ENCODE results near the gene KMT5C. TPM values are rescaled to one million over a fixed set of nuclear protein-coding genes. Genes with fewer than 3 reads are reported as not detected.
A peak's percentile ranks its signal among the peaks of the same experiment; 100 is the strongest.

The KMT5C gene
- total RNA-seq, 1 experiment from 2014 or later: 12.9 TPM

GRCh38 chr19:55390461-55390880, 50.8 kb downstream of the KMT5C start:
- DNase-seq (ENCODE audit: unreplicated experiment): no peak
- Mint-ChIP-seq H3K4me3 (ENCODE audit: unreplicated experiment) (no peak overlapping the region), H3K9me3 (ENCODE audit: unreplicated experiment) (no peaks in the 10 kb centered on the region), H3K4me1 (ENCODE audit: insufficient read depth, unreplicated experiment) (peaks cover 21% of the 10 kb centered on the region), H3K27ac (ENCODE audit: low read depth, unreplicated experiment) (peak overlapping the region; percentile 32), H3K27me3 (ENCODE audit: insufficient read depth, unreplicated experiment) (no peaks in the 10 kb centered on the region), H3K36me3 (ENCODE audit: insufficient read depth, unreplicated experiment) (peaks cover 72% of the 10 kb centered on the region)
- CTCF ChIA-PET: interaction anchor here (0.6 to 3.2 kb wide), 8 partner anchors 28 to 1674 kb away, joined by 3 to 21 read pairs (median 4); partner anchors contain the start of gene KMT5C
- TF ChIP-seq CTCF (IDR thresholded peaks at IDR 0.05; ENCODE audit: unreplicated experiment): no peak
- POLR2A ChIA-PET: interaction anchor here (0.6 to 7.2 kb wide), 5 partner anchors 10 to 133 kb away, joined by 3 to 57 read pairs (median 5); partner anchors contain the start of genes ISOC2 and UBE2S
- no TSS peak for BruUV-seq (replicated peaks)
- intact Hi-C loops (cut with micrococcal nuclease): no loop called here

- no peaks in the 10 kb centered on the region for H3K9me3 Mint-ChIP-seq (ENCODE audit: unreplicated experiment)
- intact Hi-C loops (cut with micrococcal nuclease): no loop called here
- no peak for TF ChIP-seq CTCF (IDR thresholded peaks at IDR 0.05; ENCODE audit: unreplicated experiment)
- POLR2A ChIA-PET: interaction anchor here (0.6 to 7.2 kb wide), 5 partner anchors 9 to 134 kb away, joined by 3 to 57 read pairs (median 5); partner anchors contain the start of genes ISOC2 and UBE2S
- no TSS peak for BruUV-seq (replicated peaks)
- H3K27me3 Mint-ChIP-seq (ENCODE audit: insufficient read depth, unreplicated experiment): no peaks in the 10 kb centered on the region
- H3K27ac Mint-ChIP-seq (ENCODE audit: low read depth, unreplicated experiment): peak overlapping the region; percentile 32
- H3K4me1 Mint-ChIP-seq (ENCODE audit: insufficient read depth, unreplicated experiment): peaks cover 21% of the 10 kb centered on the region
- DNase-seq (ENCODE audit: unreplicated experiment): peak; percentile 47
- peaks cover 64% of the 10 kb centered on the region for H3K36me3 Mint-ChIP-seq (ENCODE audit: insufficient read depth, unreplicated experiment)
- H3K4me3 Mint-ChIP-seq (ENCODE audit: unreplicated experiment): no peak overlapping the region
- CTCF ChIA-PET: interaction anchor here (0.6 to 3.2 kb wide), 5 partner anchors 27 to 1673 kb away, joined by 3 to 21 read pairs (median 3); no protein-coding TSS in a partner anchor
Measured at GRCh38 chr19:55391191-55391670, 51.6 kb downstream of the KMT5C start.

GRCh38 chr19:55391702-55392615, 52.3 kb downstream of the KMT5C start:
- H3K27ac Mint-ChIP-seq (ENCODE audit: low read depth, unreplicated experiment): no peak overlapping the region
- CTCF ChIA-PET: interaction anchor here (0.6 to 3.2 kb wide), 4 partner anchors 26 to 221 kb away, joined by 3 to 21 read pairs (median 4); no protein-coding TSS in a partner anchor
- BruUV-seq (replicated peaks): no TSS peak

More at GRCh38 chr19:55391702-55392615, 52.3 kb downstream of the KMT5C start:
- Mint-ChIP-seq H3K36me3 (ENCODE audit: insufficient read depth, unreplicated experiment) (peaks cover 57% of the 10 kb centered on the region), H3K27me3 (ENCODE audit: insufficient read depth, unreplicated experiment) (no peaks in the 10 kb centered on the region), H3K4me1 (ENCODE audit: insufficient read depth, unreplicated experiment) (peaks cover 21% of the 10 kb centered on the region), H3K4me3 (ENCODE audit: unreplicated experiment) (no peak overlapping the region), H3K9me3 (ENCODE audit: unreplicated experiment) (no peaks in the 10 kb centered on the region)
- POLR2A ChIA-PET: interaction anchor here (0.9 to 7.2 kb wide), 5 partner anchors 8 to 256 kb away, joined by 3 to 57 read pairs (median 3); partner anchors contain the start of genes UBE2S and ZNF579
- no peak for TF ChIP-seq CTCF (IDR thresholded peaks at IDR 0.05; ENCODE audit: unreplicated experiment)
- peak; percentile 74 for DNase-seq (ENCODE audit: unreplicated experiment)
- intact Hi-C loops (cut with micrococcal nuclease): no loop called here

All from MCF 10A (cell line).